ENCODE results near the gene STARD10. TPM values are rescaled to one million over a fixed set of nuclear protein-coding genes. Genes with fewer than 3 reads are reported as not detected.
A peak's percentile ranks its signal among the peaks of the same experiment; 100 is the strongest.

STARD10 gene
- total and polyA plus RNA-seq, 9 donors, result 39.0 to 84.0 (median 57.9) TPM

DNA sequence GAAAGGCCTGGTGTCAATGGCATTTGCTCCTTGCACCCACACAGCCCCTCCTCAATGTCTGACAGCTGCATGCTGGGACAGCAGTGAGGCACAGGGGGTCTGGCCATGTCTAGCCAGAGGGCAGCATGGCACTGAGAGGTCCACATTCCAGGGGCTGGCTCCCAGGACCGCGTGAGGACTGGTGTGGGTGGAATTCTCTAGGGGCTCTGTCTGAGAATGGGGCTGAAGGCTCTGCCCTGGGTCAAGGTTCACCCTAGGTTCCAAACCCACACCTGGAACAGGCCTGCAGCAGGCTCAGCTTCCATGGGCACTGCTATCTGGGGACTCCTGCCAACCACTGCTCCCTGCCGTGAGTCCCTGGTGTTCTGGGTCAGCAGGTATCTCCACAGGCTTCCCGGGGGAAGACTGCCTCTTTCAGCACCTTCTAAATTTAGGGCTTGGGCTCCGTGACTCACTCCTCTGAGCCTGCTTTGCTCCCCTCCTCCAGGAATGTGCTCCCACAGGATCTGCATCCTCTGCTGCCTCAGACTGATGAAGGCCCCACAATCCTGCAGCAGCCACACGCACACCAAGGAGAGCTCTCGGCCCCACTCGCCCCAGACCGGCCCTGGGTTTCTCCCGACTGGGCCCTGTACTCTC is 4.2 kb downstream of the STARD10 start:
- 50% methylated on average over 3 of the region's 10 CpGs for WGBS (ENCODE audit: insufficient coverage)
- no peak for DNase-seq
- Histone ChIP-seq H3K36me3 (ENCODE audit: control insufficient read depth, insufficient read depth, low read length) (no peaks in the 10 kb centered on the region), H3K27me3 (ENCODE audit: control insufficient read depth, insufficient read depth, low read length) (no peaks in the 10 kb centered on the region), H3K27ac (ENCODE audit: low read length) (no peak overlapping the region), H3K4me3 (ENCODE audit: low read length) (no peak overlapping the region), H3K4me1 (ENCODE audit: control insufficient read depth, insufficient read depth, low read length) (peaks cover 38% of the 10 kb centered on the region), H3K9me3 (replicated peaks; ENCODE audit: control insufficient read depth, low read depth, low read length) (no peaks in the 10 kb centered on the region)

DNA sequence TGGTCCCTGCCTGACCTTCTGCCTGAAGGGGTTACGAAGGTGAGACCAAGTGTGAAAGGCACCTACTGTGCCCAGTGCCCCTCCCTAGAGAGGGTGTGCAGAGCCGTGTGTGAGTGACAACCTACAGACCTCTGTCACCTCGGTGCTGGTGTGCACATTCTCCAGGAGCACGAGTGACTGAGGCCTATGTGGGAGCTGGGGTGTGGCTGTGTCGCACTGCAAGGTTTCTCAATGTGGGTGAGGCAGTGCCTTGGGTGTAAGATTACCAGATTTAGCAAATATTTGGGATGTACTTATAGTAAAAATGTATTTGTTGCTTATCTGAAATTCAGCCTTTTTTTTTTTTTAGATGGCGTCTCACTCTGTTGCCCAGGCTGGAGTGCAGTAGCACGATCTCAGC is 5.6 kb downstream of the STARD10 start:
- peaks cover 29% of the 10 kb centered on the region for H3K4me1 ChIP-seq (ENCODE audit: control insufficient read depth, insufficient read depth, low read length)
- WGBS (ENCODE audit: insufficient coverage), result 67% methylated on average over 5 of the region's 7 CpGs
- no peak overlapping the region for H3K27ac ChIP-seq (ENCODE audit: low read length)
- H3K9me3 ChIP-seq (replicated peaks; ENCODE audit: control insufficient read depth, low read depth, low read length), result no peaks in the 10 kb centered on the region
- DNase-seq, result no peak
- H3K27me3 ChIP-seq (ENCODE audit: control insufficient read depth, insufficient read depth, low read length), result no peaks in the 10 kb centered on the region
- H3K36me3 ChIP-seq (ENCODE audit: control insufficient read depth, insufficient read depth, low read length), result no peaks in the 10 kb centered on the region
- no peak overlapping the region for H3K4me3 ChIP-seq (ENCODE audit: low read length)

DNA sequence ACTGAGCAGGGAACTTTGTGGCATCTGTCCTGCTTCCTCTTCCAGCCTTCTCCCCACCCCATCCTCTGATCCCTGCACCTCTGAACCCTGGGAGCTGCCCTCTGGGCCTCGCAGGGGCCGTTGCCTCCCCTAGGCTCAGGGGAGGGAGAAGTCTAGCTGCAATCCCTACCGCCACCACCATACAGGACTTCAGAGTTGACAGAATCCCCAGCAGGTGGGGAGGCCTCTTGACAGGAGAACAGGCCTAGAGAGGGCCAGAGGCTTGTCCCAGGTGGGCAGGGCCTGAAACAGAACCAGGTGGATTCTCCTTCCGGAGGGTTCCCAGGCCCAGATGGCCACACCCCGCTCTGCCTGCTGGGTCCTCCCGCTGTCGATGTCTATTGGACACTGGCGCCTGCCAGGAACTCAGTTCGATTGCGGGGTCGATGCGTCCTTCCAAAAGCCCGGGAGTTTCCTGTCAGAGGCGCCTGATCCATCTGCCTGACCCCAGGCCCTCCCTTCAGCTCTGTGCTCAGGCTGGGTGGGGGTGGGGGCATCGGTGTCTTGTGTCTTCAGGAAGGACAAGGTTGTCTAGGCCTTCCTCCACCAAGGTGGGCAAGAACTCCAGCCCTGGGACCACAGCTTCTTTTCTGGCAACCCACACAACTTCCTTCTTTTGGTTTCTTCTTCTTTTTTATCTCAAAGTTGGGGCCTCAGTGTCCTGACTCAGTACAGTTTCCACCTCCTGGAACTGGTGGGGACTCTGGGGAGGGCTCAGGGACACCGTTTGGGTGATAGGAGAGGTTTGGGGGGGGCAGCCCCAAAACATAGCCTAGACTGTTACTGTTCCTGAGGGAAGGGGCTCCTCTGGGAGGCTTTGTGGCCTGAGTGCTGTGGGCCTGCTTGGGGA is 6.4 kb downstream of the STARD10 start:
- Histone ChIP-seq H3K27ac (ENCODE audit: low read length) (no peak overlapping the region), H3K27me3 (ENCODE audit: control insufficient read depth, insufficient read depth, low read length) (peaks cover 2% of the 10 kb centered on the region), H3K36me3 (ENCODE audit: control insufficient read depth, insufficient read depth, low read length) (no peaks in the 10 kb centered on the region), H3K4me3 (ENCODE audit: low read length) (no peak overlapping the region), H3K4me1 (ENCODE audit: control insufficient read depth, insufficient read depth, low read length) (peaks cover 22% of the 10 kb centered on the region), H3K9me3 (replicated peaks; ENCODE audit: control insufficient read depth, low read depth, low read length) (no peaks in the 10 kb centered on the region)
- DNase-seq, result no peak
- 26% methylated on average over 11 of the region's 16 CpGs for WGBS (ENCODE audit: insufficient coverage)

DNA sequence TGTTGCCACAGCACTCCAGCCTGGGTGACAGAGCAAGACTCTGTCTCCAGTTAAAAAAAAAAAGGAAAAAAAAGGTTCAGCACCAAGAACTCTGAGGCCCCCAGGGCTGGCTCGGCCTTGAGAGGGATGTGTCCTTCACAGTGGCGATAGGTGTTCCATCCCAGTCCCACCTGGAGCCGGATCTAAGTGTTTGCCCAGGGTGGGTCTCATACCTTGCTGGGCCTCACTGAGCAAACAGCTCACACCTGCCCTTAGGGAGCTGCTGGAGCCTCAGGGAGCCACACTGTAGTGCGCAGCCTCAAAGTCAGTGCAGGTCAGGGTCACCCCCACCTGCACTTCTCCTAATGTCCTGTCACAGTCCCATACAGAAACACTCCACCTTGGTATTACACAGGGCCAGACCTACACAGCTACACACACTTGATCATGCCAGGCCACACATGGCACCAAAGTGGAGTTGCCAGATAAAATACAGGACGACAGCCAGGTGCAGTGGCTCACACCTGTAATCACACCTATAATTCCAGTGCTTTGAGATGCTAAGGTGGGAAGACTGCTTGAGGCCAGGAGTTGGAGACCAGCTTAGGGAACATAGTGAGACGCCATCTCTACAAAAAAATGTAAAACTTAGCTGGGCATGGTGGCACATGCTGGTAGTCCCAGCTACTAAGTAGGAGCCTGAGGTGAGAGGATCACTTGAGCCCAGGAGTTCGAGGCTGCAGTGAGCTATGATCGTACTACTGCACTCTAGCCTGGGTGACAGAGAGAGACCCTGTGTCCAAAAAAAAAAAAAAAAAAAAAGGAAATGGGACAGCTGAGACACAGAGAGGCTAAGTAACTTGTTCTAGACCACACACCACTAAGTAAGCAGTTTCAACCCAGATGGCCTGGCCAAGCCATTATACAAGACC is 7.3 kb downstream of the STARD10 start:
- no peak for DNase-seq
- Histone ChIP-seq H3K27me3 (ENCODE audit: control insufficient read depth, insufficient read depth, low read length) (peaks cover 6% of the 10 kb centered on the region), H3K9me3 (replicated peaks; ENCODE audit: control insufficient read depth, low read depth, low read length) (no peaks in the 10 kb centered on the region), H3K27ac (ENCODE audit: low read length) (no peak overlapping the region), H3K4me3 (ENCODE audit: low read length) (no peak overlapping the region), H3K4me1 (ENCODE audit: control insufficient read depth, insufficient read depth, low read length) (peaks cover 29% of the 10 kb centered on the region), H3K36me3 (ENCODE audit: control insufficient read depth, insufficient read depth, low read length) (no peaks in the 10 kb centered on the region)
- WGBS (ENCODE audit: insufficient coverage), result 93% methylated on average over 4 of the region's 8 CpGs

DNA sequence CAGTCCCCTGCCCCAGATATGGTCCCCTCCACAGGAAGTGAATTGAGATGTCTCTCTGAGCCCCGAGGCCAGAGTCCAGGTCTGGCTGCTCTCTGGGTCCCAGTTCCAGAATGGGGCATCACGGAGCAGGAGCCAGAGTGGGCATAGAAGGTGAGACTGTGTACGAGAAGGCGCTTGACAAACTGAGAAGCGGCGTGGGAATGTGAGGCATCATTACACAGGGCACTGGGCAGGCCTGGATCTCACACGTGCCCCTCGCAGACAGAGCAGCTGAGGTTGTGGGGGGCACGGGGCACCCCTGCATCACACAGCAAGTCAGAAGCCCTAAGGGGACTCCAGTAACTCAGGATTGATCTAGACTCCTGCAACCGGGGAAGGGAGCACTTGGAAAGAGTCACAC is 9.2 kb downstream of the STARD10 start:
- no peaks in the 10 kb centered on the region for H3K9me3 ChIP-seq (replicated peaks; ENCODE audit: control insufficient read depth, low read depth, low read length)
- no peak overlapping the region for H3K4me3 ChIP-seq (ENCODE audit: low read length)
- DNase-seq, result no peak
- H3K4me1 ChIP-seq (ENCODE audit: control insufficient read depth, insufficient read depth, low read length), result peaks cover 38% of the 10 kb centered on the region
- H3K27ac ChIP-seq (ENCODE audit: low read length), result no peak overlapping the region
- H3K27me3 ChIP-seq (ENCODE audit: control insufficient read depth, insufficient read depth, low read length), result peaks cover 13% of the 10 kb centered on the region
- 78% methylated on average over 9 of the region's 10 CpGs for WGBS (ENCODE audit: insufficient coverage)
- no peaks in the 10 kb centered on the region for H3K36me3 ChIP-seq (ENCODE audit: control insufficient read depth, insufficient read depth, low read length)

DNA sequence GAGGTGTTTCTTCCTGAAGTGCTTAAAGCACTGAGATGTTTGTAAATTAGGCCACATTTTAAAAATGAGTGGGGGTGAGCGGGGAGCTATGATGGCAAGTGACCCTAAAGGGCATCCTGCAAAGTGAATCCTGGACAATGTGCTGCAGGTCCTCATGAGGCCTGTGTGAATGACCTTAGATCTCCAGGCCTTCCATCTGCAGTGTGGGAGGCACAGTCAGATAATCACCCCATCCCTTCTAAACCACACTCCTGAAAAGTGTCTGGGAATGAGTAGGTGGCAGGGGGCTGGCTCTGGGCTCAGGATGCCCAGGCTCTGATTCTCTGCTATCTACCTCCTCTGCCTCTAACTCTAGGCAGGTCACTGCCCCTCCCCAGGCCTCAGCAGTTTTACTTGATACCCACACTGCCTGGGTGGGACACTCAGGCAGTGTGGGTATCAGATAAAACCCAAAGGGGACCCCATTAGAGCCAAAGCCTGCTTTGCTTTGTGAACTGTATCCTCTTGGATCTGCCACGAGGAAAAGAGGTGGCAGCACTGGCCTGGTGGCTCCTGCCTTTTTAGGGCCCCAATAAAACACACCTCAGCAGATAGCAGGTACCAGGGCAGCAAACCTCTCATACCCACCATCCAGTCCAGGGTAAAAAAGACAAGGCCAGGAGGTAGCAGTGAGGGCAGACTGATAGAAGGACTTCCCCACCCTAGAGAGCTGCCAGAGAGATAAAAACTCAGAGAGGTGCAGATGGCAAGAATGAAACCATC is 10.5 kb downstream of the STARD10 start:
- Histone ChIP-seq H3K4me1 (ENCODE audit: control insufficient read depth, insufficient read depth, low read length) (peaks cover 31% of the 10 kb centered on the region), H3K27ac (ENCODE audit: low read length) (no peak overlapping the region), H3K9me3 (replicated peaks; ENCODE audit: control insufficient read depth, low read depth, low read length) (no peaks in the 10 kb centered on the region), H3K4me3 (ENCODE audit: low read length) (no peak overlapping the region), H3K27me3 (ENCODE audit: control insufficient read depth, insufficient read depth, low read length) (peaks cover 13% of the 10 kb centered on the region), H3K36me3 (ENCODE audit: control insufficient read depth, insufficient read depth, low read length) (peaks cover 4% of the 10 kb centered on the region)
- WGBS (ENCODE audit: insufficient coverage), result 83% methylated on average over 2 of the region's 2 CpGs
- no peak for DNase-seq

DNA sequence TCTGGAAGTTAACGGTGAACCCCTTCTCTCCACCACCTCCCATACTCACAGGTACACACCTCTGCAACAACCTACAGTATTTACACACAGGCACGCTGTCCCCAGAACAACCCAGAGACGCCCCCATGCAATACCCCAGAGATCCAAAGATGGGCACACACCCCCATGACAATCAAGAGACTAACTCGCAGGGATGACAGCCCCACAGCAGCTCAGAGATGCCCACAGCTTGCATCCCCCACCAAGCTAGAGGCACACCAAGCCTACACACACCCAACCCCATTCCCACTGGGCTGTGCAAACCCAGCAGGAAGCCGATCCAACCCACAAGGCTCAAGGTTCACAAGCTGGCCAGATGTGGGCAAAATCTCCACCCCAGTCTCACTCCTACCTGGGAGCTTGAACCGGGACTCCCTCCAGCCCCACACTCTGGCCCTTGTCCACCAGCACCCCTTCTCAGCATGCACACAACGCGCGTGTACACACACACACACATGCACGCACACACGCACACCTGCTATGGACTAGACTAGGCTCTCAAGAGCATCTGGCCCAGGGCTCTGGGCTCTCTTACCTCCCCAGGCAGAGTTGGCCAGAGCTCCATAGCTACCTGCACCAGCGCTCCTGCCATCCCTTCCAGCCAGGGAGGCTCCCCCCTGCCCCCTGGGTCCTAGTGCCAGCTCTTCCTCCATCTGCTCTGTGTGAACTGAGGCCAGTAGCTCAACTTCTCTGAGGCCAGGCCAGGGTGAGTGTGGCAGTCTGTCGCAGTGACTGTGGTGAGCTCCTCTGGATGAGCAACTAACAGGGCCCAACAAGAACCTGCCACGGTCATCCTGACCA is 11.5 kb downstream of the STARD10 start:
- H3K4me1 ChIP-seq (ENCODE audit: control insufficient read depth, insufficient read depth, low read length), result peaks cover 30% of the 10 kb centered on the region
- WGBS (ENCODE audit: insufficient coverage), result 35% methylated on average over 10 of the region's 14 CpGs

DNA sequence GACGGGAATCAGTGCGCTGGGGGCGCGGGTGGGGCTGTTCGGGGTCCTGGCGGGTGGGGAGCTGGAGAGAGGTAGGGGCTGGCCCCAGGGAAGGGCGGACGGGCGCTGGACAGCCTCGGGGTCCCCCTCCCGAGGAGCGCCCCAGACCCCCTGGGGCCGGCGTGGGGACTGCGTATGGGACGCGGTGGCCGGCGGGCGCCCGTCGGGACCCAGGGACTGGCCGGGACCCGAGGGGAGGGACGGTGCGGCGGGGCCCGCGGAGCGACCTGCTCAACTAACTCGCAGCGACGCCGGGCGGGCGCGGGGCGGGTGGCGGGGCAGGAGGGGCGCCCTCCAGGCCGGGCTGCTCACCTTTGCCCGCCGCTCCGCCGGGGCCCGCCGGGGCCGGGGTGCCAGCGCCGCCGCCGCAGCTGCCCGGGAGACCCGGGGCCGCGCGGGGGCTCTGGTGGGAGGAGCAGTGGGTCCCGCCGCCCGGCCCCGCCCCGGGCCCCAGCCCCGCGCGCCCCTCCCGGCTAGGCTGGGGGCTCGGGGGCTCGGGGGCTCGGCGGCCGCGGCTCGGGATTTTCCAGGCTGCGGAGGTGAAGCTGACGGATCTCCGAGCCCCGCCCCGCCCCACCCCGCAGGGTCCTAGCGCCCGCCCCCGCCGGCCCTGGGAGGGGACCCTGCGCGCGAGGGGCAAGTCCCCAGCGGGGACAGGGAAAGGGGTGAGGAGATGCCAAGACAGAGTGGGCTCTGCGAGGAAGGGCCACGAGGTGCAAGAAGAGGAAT is 12.3 kb downstream of the STARD10 start:
- Histone ChIP-seq H3K36me3 (ENCODE audit: control insufficient read depth, insufficient read depth, low read length) (peaks cover 4% of the 10 kb centered on the region), H3K27ac (ENCODE audit: low read length) (no peak overlapping the region), H3K9me3 (replicated peaks; ENCODE audit: control insufficient read depth, low read depth, low read length) (no peaks in the 10 kb centered on the region), H3K27me3 (ENCODE audit: control insufficient read depth, insufficient read depth, low read length) (peaks cover 13% of the 10 kb centered on the region), H3K4me1 (ENCODE audit: control insufficient read depth, insufficient read depth, low read length) (peaks cover 35% of the 10 kb centered on the region), H3K4me3 (ENCODE audit: low read length) (peak overlapping the region; percentile 40)
- under 1% methylated on average over 79 of the region's 89 CpGs for WGBS (ENCODE audit: insufficient coverage)
- DNase-seq, result peak; percentile 54

More for the DNA sequence above, 11.5 kb downstream of the STARD10 start:
- peak overlapping the region; percentile 28 for H3K4me3 ChIP-seq (ENCODE audit: low read length)
- H3K9me3 ChIP-seq (replicated peaks; ENCODE audit: control insufficient read depth, low read depth, low read length), result no peaks in the 10 kb centered on the region
- H3K27me3 ChIP-seq (ENCODE audit: control insufficient read depth, insufficient read depth, low read length), result peaks cover 13% of the 10 kb centered on the region
- DNase-seq, result no peak
- peaks cover 4% of the 10 kb centered on the region for H3K36me3 ChIP-seq (ENCODE audit: control insufficient read depth, insufficient read depth, low read length)
- no peak overlapping the region for H3K27ac ChIP-seq (ENCODE audit: low read length)
